LNCAP (cell line): ENCODE measurements around the gene RSPO1.

ENCODE experiments used
- CTCF ChIP-seq: fragments of 450-650 bp; IDR thresholded peaks from 2 replicates; pipeline ENCODE4 v1.5.1; 2017; ENCODE audit warnings: mild to moderate bottlenecking

Gene RSPO1

GRCh38 chr1:37596182-37596667 lies 38.5 kb downstream of the RSPO1 start:
- no peak for TF ChIP-seq CTCF

GRCh38 chr1:37595440-37596181 lies 39.1 kb downstream of the RSPO1 start, which contains the start of gene GNL2:
TSS of gene GNL2 (minus strand) at chr1:37595937. CDS start at chr1:37595822, 115 bp downstream.
- no peak for TF ChIP-seq CTCF

GRCh38 chr1:37593726-37594125 lies 41.0 kb downstream of the RSPO1 start:
- TF ChIP-seq CTCF: no peak

- TF ChIP-seq CTCF: no peak
Measured at GRCh38 chr1:37588939-37589338, 45.8 kb downstream of the RSPO1 start.

- TF ChIP-seq CTCF: no peak
Measured at GRCh38 chr1:37575692-37576091, 59.0 kb downstream of the RSPO1 start.

GRCh38 chr1:37574834-37575480 lies 59.7 kb downstream of the RSPO1 start:
- TF ChIP-seq CTCF: no peak

GRCh38 chr1:37570528-37571334 lies 64.0 kb downstream of the RSPO1 start:
- no peak for TF ChIP-seq CTCF
